Measurements from ENCODE around the gene MDM2. TPM values are rescaled to one million over a fixed set of nuclear protein-coding genes. Genes with fewer than 3 reads are reported as not detected.

Gene MDM2
- total and polyA plus RNA-seq, 2 of the 13 experiments (the other 11 are each of a cell fraction or from before 2014, with no cell fraction given), result 29.3 to 314 TPM

DNA sequence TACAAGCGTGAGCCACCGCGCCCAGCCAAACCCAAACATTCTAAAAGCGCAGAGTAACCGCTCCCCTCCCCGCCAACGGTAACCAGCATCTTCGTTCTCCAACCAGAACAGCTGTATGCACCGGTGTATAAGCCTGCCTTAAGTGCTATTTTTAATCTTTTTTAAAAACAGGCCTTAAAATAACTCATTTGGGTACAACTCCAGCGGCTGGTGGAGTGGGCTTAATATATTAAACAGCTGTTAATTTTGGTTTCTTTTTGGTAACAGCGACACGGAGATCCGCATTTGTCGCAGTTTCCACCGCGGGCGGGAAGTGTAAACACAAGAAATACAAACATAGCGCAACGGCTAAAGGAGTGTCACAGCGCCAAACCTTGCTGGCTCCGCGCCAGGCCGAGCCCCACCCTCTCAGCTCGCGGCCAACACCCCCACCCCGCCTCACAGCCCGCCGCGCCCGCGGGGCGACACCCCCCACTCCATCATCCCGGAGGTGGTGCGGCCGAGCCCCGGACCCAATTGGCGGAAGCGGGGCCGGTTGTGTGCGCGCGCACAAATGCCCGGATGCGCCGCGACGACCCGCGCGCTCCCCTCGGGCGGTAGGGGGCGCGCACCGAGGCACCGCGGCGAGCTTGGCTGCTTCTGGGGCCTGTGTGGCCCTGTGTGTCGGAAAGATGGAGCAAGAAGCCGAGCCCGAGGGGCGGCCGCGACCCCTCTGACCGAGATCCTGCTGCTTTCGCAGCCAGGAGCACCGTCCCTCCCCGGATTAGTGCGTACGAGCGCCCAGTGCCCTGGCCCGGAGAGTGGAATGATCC lies at the start of gene MDM2 (continued):
- TF ChIP-seq, protein P1, sequence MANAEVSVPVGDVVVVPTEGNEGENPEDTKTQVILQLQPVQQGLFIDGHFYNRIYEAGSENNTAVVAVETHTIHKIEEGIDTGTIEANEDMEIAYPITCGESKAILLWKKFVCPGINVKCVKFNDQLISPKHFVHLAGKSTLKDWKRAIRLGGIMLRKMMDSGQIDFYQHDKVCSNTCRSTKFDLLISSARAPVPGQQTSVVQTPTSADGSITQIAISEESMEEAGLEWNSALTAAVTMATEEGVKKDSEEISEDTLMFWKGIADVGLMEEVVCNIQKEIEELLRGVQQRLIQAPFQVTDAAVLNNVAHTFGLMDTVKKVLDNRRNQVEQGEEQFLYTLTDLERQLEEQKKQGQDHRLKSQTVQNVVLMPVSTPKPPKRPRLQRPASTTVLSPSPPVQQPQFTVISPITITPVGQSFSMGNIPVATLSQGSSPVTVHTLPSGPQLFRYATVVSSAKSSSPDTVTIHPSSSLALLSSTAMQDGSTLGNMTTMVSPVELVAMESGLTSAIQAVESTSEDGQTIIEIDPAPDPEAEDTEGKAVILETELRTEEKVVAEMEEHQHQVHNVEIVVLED (CRISPR knock-in tag; IDR thresholded peaks at IDR 0.05; ENCODE audit: borderline replicate concordance), result peak; percentile 71
- TF ChIP-seq AGO2 (optimal IDR thresholded peaks at IDR 0.05; ENCODE audit: low read depth, low read length) (peak; percentile 99), ZNF570 (CRISPR knock-in tag; IDR thresholded peaks at IDR 0.05; ENCODE audit: borderline replicate concordance) (no peak), FOXA3 (CRISPR knock-in tag; IDR thresholded peaks at IDR 0.05) (peak; percentile 84), TOPORS (CRISPR knock-in tag; IDR thresholded peaks at IDR 0.05) (0 out of 2 replicates have a peak, but pooled peaks have one; percentile 58), POGZ (CRISPR knock-in tag; IDR thresholded peaks at IDR 0.05) (peak; percentile 53), ZNF230 (CRISPR knock-in tag; IDR thresholded peaks at IDR 0.05) (peak; percentile 36; the same call in 1 of the 2 replicates), TCF7 (IDR thresholded peaks at IDR 0.05; ENCODE audit: low read depth) (peak; percentile 33; the same call in 1 of the 2 replicates), MXD4 (CRISPR knock-in tag; IDR thresholded peaks at IDR 0.05) (peak; percentile 77; the same call in 1 of the 2 replicates), RXRB (CRISPR knock-in tag; IDR thresholded peaks at IDR 0.05; ENCODE audit: borderline replicate concordance) (no peak), ARNT2 (CRISPR knock-in tag; IDR thresholded peaks at IDR 0.05; ENCODE audit: low read depth) (peak; percentile 65), ZNF878 (CRISPR knock-in tag; IDR thresholded peaks at IDR 0.05) (peak; percentile 85; the same call in 1 of the 2 replicates)
- TF ChIP-seq, protein P2, sequence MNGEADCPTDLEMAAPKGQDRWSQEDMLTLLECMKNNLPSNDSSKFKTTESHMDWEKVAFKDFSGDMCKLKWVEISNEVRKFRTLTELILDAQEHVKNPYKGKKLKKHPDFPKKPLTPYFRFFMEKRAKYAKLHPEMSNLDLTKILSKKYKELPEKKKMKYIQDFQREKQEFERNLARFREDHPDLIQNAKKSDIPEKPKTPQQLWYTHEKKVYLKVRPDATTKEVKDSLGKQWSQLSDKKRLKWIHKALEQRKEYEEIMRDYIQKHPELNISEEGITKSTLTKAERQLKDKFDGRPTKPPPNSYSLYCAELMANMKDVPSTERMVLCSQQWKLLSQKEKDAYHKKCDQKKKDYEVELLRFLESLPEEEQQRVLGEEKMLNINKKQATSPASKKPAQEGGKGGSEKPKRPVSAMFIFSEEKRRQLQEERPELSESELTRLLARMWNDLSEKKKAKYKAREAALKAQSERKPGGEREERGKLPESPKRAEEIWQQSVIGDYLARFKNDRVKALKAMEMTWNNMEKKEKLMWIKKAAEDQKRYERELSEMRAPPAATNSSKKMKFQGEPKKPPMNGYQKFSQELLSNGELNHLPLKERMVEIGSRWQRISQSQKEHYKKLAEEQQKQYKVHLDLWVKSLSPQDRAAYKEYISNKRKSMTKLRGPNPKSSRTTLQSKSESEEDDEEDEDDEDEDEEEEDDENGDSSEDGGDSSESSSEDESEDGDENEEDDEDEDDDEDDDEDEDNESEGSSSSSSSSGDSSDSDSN (CRISPR knock-in tag; IDR thresholded peaks at IDR 0.05), result peak; percentile 48; the same call in 1 of the 2 replicates
- TF ChIP-seq, protein P3, sequence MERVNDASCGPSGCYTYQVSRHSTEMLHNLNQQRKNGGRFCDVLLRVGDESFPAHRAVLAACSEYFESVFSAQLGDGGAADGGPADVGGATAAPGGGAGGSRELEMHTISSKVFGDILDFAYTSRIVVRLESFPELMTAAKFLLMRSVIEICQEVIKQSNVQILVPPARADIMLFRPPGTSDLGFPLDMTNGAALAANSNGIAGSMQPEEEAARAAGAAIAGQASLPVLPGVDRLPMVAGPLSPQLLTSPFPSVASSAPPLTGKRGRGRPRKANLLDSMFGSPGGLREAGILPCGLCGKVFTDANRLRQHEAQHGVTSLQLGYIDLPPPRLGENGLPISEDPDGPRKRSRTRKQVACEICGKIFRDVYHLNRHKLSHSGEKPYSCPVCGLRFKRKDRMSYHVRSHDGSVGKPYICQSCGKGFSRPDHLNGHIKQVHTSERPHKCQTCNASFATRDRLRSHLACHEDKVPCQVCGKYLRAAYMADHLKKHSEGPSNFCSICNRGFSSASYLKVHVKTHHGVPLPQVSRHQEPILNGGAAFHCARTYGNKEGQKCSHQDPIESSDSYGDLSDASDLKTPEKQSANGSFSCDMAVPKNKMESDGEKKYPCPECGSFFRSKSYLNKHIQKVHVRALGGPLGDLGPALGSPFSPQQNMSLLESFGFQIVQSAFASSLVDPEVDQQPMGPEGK (CRISPR knock-in tag; IDR thresholded peaks at IDR 0.05), result peak; percentile 97
- TF ChIP-seq, protein P4, sequence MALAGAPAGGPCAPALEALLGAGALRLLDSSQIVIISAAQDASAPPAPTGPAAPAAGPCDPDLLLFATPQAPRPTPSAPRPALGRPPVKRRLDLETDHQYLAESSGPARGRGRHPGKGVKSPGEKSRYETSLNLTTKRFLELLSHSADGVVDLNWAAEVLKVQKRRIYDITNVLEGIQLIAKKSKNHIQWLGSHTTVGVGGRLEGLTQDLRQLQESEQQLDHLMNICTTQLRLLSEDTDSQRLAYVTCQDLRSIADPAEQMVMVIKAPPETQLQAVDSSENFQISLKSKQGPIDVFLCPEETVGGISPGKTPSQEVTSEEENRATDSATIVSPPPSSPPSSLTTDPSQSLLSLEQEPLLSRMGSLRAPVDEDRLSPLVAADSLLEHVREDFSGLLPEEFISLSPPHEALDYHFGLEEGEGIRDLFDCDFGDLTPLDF (CRISPR knock-in tag; IDR thresholded peaks at IDR 0.05), result 0 out of 2 replicates have a peak, but pooled peaks have one; percentile 65
- TF ChIP-seq, protein P5, sequence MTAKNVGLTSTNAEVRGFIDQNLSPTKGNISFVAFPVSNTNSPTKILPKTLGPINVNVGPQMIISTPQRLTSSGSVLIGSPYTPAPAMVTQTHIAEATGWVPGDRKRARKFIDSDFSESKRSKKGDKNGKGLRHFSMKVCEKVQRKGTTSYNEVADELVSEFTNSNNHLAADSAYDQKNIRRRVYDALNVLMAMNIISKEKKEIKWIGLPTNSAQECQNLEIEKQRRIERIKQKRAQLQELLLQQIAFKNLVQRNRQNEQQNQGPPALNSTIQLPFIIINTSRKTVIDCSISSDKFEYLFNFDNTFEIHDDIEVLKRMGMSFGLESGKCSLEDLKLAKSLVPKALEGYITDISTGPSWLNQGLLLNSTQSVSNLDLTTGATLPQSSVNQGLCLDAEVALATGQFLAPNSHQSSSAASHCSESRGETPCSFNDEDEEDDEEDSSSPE (CRISPR knock-in tag; IDR thresholded peaks at IDR 0.05), result peak; percentile 85
- TF ChIP-seq, protein P6, sequence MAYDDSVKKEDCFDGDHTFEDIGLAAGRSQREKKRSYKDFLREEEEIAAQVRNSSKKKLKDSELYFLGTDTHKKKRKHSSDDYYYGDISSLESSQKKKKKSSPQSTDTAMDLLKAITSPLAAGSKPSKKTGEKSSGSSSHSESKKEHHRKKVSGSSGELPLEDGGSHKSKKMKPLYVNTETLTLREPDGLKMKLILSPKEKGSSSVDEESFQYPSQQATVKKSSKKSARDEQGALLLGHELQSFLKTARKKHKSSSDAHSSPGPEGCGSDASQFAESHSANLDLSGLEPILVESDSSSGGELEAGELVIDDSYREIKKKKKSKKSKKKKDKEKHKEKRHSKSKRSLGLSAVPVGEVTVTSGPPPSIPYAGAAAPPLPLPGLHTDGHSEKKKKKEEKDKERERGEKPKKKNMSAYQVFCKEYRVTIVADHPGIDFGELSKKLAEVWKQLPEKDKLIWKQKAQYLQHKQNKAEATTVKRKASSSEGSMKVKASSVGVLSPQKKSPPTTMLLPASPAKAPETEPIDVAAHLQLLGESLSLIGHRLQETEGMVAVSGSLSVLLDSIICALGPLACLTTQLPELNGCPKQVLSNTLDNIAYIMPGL (CRISPR knock-in tag; IDR thresholded peaks at IDR 0.05; ENCODE audit: borderline replicate concordance in 1 of 2, low read depth in 1 of 2), result peak; percentile 90 to 96; a peak in 3 of 4 replicates

Data from HepG2 (cell line).